Measurements from ENCODE around the gene MACROH2A1.

The MACROH2A1 gene

DNA sequence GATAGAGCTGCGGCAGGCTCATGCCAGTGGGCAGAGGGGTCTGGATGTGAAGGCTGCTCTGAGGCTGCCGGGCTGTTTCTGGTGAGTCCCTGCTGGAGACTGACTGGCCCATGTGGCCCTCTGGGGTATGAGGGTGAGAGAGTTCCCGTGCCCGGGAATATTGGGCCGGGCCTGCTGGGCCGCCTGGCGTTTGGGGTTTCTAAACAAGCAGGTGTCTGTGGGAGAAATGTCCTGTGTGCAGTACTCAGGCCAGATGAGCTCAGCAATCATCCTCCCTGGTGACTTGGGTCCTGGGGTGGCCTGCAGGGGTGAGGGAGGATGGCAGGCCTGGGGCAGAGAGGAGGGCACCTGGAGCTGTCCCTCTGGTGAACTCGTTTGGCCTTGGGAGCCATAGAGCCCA, 74.9 kb downstream of the MACROH2A1 start:
- H3K27ac ChIP-seq (ENCODE audit: low read length), result no peak overlapping the region
- no peaks in the 10 kb centered on the region for H3K36me3 ChIP-seq (ENCODE audit: control insufficient read depth in 1 of 2, insufficient read depth in 2 of 2, low read length in 2 of 2)
- no peaks in the 10 kb centered on the region for H3K4me1 ChIP-seq (ENCODE audit: control insufficient read depth in 1 of 2, insufficient read depth in 2 of 2, low read length in 2 of 2)
- no peak overlapping the region for H3K4me3 ChIP-seq (ENCODE audit: low read depth in 1 of 2, low read length in 2 of 2)
- no peaks in the 10 kb centered on the region for H3K27me3 ChIP-seq (ENCODE audit: low read depth, low read length)
- no peaks in the 10 kb centered on the region for H3K9me3 ChIP-seq (ENCODE audit: control insufficient read depth in 1 of 2, low read length in 2 of 2)

DNA sequence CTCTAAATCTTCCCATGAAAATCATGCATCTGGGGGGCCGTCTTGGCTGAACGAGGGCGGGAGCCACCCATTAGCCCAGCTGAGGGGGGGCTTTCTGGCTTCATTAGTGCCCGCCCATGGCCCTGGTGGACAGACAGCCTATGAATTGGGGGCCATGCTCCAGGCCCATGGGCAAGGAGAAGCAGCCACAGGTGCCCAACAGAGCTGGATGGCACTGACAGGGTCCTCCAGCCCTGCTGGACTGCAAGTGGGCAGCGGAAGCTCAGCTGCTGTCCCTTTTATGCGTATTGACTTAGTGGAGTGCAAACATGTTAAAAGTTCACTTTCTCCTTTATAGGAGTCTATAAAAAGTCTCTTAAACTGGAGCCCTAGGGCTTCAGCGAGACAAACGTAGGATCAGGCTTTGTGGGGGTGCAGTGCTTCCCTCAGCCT, 75.3 kb downstream of the MACROH2A1 start:
- Histone ChIP-seq H3K27ac (ENCODE audit: low read length) (no peak overlapping the region), H3K36me3 (ENCODE audit: control insufficient read depth in 1 of 2, insufficient read depth in 2 of 2, low read length in 2 of 2) (no peaks in the 10 kb centered on the region), H3K4me1 (ENCODE audit: control insufficient read depth in 1 of 2, insufficient read depth in 2 of 2, low read length in 2 of 2) (no peaks in the 10 kb centered on the region), H3K9me3 (ENCODE audit: control insufficient read depth in 1 of 2, low read length in 2 of 2) (no peaks in the 10 kb centered on the region), H3K4me3 (ENCODE audit: low read depth in 1 of 2, low read length in 2 of 2) (no peak overlapping the region), H3K27me3 (ENCODE audit: low read depth, low read length) (no peaks in the 10 kb centered on the region)

DNA sequence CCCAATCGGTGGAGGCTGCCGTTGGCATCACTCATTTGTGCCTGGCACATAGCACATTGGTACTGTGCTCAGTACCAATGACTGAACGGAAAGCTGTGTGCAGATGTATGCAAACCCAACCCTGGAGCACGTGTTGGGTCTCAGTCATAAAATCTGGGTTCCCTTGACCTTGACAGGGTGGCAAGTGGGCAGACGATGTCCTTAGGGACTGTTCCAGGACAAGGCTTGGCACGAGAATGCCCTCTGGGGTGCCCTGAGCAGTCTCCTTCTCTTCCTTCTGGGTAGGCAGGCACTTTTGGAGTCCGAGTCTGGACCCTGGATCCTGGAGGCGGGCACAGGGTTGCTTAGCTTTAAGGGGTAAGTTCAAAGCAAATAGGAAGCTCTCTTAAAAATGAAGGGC, 75.8 kb downstream of the MACROH2A1 start:
- Histone ChIP-seq H3K36me3 (ENCODE audit: control insufficient read depth in 1 of 2, insufficient read depth in 2 of 2, low read length in 2 of 2) (no peaks in the 10 kb centered on the region), H3K4me3 (ENCODE audit: low read depth in 1 of 2, low read length in 2 of 2) (no peak overlapping the region), H3K27ac (ENCODE audit: low read length) (no peak overlapping the region), H3K27me3 (ENCODE audit: low read depth, low read length) (no peaks in the 10 kb centered on the region), H3K9me3 (ENCODE audit: control insufficient read depth in 1 of 2, low read length in 2 of 2) (no peaks in the 10 kb centered on the region), H3K4me1 (ENCODE audit: control insufficient read depth in 1 of 2, insufficient read depth in 2 of 2, low read length in 2 of 2) (no peaks in the 10 kb centered on the region)

DNA sequence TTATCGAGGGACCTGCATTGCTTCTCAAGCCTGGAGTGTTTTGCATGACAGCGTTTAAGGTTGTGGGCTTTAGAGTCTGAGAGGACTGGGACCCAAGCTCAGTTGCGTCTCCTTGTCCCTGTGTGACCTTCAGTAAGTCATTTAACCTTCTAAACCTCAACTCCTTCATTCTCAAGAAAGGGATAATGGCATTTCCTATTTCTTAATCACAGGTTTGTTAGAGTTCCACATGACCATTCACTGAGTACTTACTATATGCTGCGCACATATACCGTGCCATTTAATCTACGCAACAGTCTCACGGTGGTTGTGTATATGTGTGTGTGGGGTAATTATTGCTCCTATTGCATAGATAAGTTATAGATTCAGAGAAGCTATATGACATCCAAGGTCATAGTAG, 76.3 kb downstream of the MACROH2A1 start:
- Histone ChIP-seq H3K27ac (ENCODE audit: low read length) (no peak overlapping the region), H3K4me3 (ENCODE audit: low read depth in 1 of 2, low read length in 2 of 2) (no peak overlapping the region), H3K27me3 (ENCODE audit: low read depth, low read length) (no peaks in the 10 kb centered on the region), H3K4me1 (ENCODE audit: control insufficient read depth in 1 of 2, insufficient read depth in 2 of 2, low read length in 2 of 2) (no peaks in the 10 kb centered on the region), H3K36me3 (ENCODE audit: control insufficient read depth in 1 of 2, insufficient read depth in 2 of 2, low read length in 2 of 2) (no peaks in the 10 kb centered on the region), H3K9me3 (ENCODE audit: control insufficient read depth in 1 of 2, low read length in 2 of 2) (no peaks in the 10 kb centered on the region)

DNA sequence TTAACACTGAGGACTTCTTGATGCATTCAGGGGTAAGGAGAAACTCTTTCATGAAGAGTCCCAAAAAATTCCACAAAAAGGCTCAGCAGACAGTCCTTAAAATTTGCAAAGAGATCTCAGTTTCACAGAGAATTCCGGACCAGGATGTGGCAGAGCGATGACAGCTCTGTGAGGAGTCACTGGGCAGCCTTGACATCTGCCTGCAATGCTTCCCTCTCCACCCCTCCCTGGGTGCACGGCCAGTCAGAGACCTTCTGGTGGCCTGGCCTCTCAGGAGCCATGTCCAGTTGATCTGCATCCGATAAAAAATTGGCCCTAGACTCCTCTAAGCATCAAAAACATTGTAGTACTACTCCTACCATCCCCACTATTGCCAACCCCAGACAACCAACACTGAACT, 76.8 kb downstream of the MACROH2A1 start:
- H3K9me3 ChIP-seq (ENCODE audit: control insufficient read depth in 1 of 2, low read length in 2 of 2), result no peaks in the 10 kb centered on the region
- H3K27me3 ChIP-seq (ENCODE audit: low read depth, low read length), result no peaks in the 10 kb centered on the region
- no peak overlapping the region for H3K27ac ChIP-seq (ENCODE audit: low read length)
- no peaks in the 10 kb centered on the region for H3K36me3 ChIP-seq (ENCODE audit: control insufficient read depth in 1 of 2, insufficient read depth in 2 of 2, low read length in 2 of 2)
- H3K4me1 ChIP-seq (ENCODE audit: control insufficient read depth in 1 of 2, insufficient read depth in 2 of 2, low read length in 2 of 2), result no peaks in the 10 kb centered on the region
- H3K4me3 ChIP-seq (ENCODE audit: low read depth in 1 of 2, low read length in 2 of 2), result no peak overlapping the region

DNA sequence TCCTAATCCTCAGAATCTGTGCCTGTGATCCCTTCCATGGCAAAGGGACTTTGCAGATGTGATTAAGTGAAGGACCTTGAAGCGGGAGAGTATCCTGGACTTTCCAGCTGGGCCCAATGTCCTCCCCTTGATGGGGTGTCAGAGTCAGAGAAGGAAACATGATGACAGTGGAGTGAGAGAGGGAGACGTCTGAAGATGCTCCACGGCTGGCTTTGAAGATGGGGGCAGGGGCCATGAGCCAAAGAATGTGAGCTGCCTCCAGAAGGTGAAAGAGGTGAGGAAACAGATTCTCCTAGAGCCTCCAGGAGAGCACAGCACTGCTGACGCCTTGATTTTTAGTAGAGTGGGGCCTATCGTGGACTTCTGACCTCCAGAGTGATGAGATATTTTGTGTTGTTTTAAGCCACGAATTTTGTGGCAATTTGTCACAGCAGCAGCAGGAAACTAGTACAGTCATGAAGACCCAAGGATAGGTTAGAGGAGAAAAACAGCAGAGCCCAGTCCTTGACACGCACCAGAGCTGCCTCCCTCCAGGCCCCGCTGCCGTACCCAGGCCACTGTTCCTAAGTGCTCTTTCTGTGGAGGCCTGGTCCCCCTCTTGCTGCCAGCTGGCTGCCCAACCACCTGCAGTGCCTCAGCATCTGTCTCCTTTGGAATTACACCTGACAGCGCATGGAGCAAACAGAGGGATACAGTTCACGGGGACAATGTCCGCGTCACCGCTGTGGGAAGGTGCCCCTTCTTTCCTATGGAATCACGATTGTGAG, 78.1 kb downstream of the MACROH2A1 start:
- Histone ChIP-seq H3K4me3 (ENCODE audit: low read depth in 1 of 2, low read length in 2 of 2) (no peak overlapping the region), H3K9me3 (ENCODE audit: control insufficient read depth in 1 of 2, low read length in 2 of 2) (no peaks in the 10 kb centered on the region), H3K36me3 (ENCODE audit: control insufficient read depth in 1 of 2, insufficient read depth in 2 of 2, low read length in 2 of 2) (no peaks in the 10 kb centered on the region), H3K4me1 (ENCODE audit: control insufficient read depth in 1 of 2, insufficient read depth in 2 of 2, low read length in 2 of 2) (no peaks in the 10 kb centered on the region), H3K27ac (ENCODE audit: low read length) (no peak overlapping the region), H3K27me3 (ENCODE audit: low read depth, low read length) (no peaks in the 10 kb centered on the region)

DNA sequence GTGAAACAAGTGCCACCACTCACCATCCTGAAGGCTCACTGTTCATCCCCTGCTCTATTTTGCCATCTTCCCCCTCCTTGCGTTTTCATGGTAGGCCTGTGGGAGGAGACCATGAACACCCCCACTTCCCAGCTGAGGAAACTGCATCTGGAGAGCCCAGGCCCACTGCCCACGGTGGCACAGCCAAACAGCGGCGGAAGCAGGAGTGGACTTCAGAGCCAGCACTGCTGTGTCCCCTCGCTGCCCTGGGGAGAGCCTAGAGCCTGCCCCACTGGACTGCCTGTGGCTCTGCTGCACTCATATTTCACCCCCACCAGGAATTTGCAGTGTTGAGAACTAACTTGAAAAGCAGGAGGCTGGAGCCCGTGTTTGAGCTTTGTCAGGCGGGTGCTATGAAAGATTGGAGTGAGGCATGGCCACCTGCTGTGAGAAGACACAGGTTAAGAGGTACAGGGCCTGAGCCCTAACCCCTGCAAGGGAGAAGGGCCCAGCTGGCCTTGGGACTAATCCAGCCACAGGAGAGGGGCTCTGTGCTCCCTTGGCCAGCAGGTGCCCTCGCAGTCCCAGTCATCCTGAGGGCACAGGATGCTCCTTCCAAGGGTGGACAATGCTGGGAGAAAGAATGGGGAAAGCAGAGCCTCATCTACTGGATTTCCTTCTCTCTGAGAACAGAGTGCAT, 79.0 kb downstream of the MACROH2A1 start:
- H3K36me3 ChIP-seq (ENCODE audit: control insufficient read depth in 1 of 2, insufficient read depth in 2 of 2, low read length in 2 of 2), result no peaks in the 10 kb centered on the region
- H3K9me3 ChIP-seq (ENCODE audit: control insufficient read depth in 1 of 2, low read length in 2 of 2), result no peaks in the 10 kb centered on the region
- H3K27ac ChIP-seq (ENCODE audit: low read length), result no peak overlapping the region
- H3K4me3 ChIP-seq (ENCODE audit: low read depth in 1 of 2, low read length in 2 of 2), result no peak overlapping the region
- H3K27me3 ChIP-seq (ENCODE audit: low read depth, low read length), result no peaks in the 10 kb centered on the region
- no peaks in the 10 kb centered on the region for H3K4me1 ChIP-seq (ENCODE audit: control insufficient read depth in 1 of 2, insufficient read depth in 2 of 2, low read length in 2 of 2)

DNA sequence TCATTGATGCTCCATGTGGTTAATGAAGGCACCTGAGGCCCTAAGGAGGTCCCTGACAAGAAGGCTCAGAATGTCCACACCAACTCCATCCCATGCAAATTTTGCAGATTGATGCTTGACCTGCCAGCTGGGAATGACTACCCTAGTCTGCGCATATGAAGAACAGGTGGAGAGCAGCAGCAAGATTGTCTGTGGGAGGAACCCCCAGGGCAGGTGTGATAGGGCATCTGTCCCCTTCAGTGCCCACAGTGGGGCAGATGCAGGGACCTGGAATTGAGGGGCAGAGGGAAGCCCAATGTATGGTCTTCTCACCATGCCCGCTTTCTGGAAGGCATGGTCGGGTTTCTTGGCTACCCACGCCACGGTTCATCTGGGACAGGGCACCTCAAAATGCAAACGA, 79.6 kb downstream of the MACROH2A1 start:
- no peak overlapping the region for H3K27ac ChIP-seq (ENCODE audit: low read length)
- no peaks in the 10 kb centered on the region for H3K36me3 ChIP-seq (ENCODE audit: control insufficient read depth in 1 of 2, insufficient read depth in 2 of 2, low read length in 2 of 2)
- no peak overlapping the region for H3K4me3 ChIP-seq (ENCODE audit: low read depth in 1 of 2, low read length in 2 of 2)
- no peaks in the 10 kb centered on the region for H3K27me3 ChIP-seq (ENCODE audit: low read depth, low read length)
- no peaks in the 10 kb centered on the region for H3K4me1 ChIP-seq (ENCODE audit: control insufficient read depth in 1 of 2, insufficient read depth in 2 of 2, low read length in 2 of 2)
- H3K9me3 ChIP-seq (ENCODE audit: control insufficient read depth in 1 of 2, low read length in 2 of 2), result no peaks in the 10 kb centered on the region

DNA sequence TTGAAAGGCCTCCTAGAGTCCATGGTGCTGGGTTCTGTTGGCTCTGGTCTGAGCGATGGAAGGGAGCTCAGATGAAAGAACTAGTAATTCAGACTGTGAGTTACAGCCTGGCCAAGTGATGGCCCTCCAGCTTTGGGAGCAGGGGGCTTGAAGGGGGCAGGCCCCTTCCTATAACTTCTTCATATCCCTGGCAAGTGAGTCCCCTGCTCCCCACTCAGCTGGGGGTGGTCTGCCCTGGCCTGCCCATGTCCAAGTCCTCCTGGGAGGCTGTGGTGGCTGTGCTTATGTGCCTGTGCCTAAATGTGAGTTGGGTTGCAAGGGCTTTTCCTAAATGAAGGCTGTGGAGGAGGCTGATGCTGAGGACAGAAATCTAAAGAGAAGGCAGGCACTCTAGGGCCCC, 80.1 kb downstream of the MACROH2A1 start:
- H3K36me3 ChIP-seq (ENCODE audit: control insufficient read depth in 1 of 2, insufficient read depth in 2 of 2, low read length in 2 of 2), result no peaks in the 10 kb centered on the region
- H3K4me1 ChIP-seq (ENCODE audit: control insufficient read depth in 1 of 2, insufficient read depth in 2 of 2, low read length in 2 of 2), result no peaks in the 10 kb centered on the region
- H3K9me3 ChIP-seq (ENCODE audit: control insufficient read depth in 1 of 2, low read length in 2 of 2), result no peaks in the 10 kb centered on the region
- no peak overlapping the region for H3K4me3 ChIP-seq (ENCODE audit: low read depth in 1 of 2, low read length in 2 of 2)
- H3K27me3 ChIP-seq (ENCODE audit: low read depth, low read length), result no peaks in the 10 kb centered on the region
- no peak overlapping the region for H3K27ac ChIP-seq (ENCODE audit: low read length)

DNA sequence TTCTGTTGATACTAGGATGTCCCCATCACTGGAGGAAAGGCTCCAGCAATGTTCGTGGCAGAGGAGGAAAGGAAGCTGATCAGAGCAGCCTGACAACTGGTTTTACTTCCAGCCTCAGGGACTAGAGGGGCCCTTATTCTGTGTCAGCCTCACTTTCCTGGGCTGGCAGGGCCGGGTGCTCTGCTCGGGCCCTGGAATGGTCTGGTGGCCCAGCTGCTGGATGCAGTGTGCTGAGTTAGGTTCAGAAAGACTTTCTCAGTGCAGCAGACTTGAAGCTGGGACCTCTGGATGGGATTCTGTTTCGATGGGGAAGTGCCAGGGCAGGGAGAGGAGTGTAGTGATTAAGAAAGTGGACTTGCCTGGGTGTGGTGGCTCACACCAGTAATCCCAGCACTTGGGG, 81.0 kb downstream of the MACROH2A1 start:
- no peaks in the 10 kb centered on the region for H3K4me1 ChIP-seq (ENCODE audit: control insufficient read depth in 1 of 2, insufficient read depth in 2 of 2, low read length in 2 of 2)
- no peak overlapping the region for H3K4me3 ChIP-seq (ENCODE audit: low read depth in 1 of 2, low read length in 2 of 2)
- no peaks in the 10 kb centered on the region for H3K36me3 ChIP-seq (ENCODE audit: control insufficient read depth in 1 of 2, insufficient read depth in 2 of 2, low read length in 2 of 2)
- H3K27me3 ChIP-seq (ENCODE audit: low read depth, low read length), result no peaks in the 10 kb centered on the region
- H3K9me3 ChIP-seq (ENCODE audit: control insufficient read depth in 1 of 2, low read length in 2 of 2), result no peaks in the 10 kb centered on the region
- no peak overlapping the region for H3K27ac ChIP-seq (ENCODE audit: low read length)

DNA sequence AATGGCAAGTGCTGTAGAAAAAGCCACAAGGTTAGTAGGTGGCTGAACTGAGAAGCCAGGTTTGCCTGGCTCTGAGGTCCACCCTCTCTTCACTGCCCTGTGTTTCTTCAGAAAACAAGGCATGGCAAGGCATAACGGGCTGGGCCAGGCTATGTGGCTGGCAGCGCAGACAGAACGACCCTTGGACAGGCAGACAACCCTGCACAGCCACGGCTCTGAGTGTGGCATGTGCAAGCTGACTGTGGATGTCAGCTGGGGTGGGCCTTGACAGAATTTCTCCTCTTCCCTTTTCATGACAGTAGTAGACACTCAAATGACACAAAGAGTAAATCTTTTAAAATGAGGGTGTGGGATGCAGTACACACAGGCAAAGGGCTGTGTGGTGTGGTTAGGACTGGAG, 81.7 kb downstream of the MACROH2A1 start:
- no peaks in the 10 kb centered on the region for H3K36me3 ChIP-seq (ENCODE audit: control insufficient read depth in 1 of 2, insufficient read depth in 2 of 2, low read length in 2 of 2)
- H3K27me3 ChIP-seq (ENCODE audit: low read depth, low read length), result no peaks in the 10 kb centered on the region
- no peak overlapping the region for H3K4me3 ChIP-seq (ENCODE audit: low read depth in 1 of 2, low read length in 2 of 2)
- no peaks in the 10 kb centered on the region for H3K4me1 ChIP-seq (ENCODE audit: control insufficient read depth in 1 of 2, insufficient read depth in 2 of 2, low read length in 2 of 2)
- H3K9me3 ChIP-seq (ENCODE audit: control insufficient read depth in 1 of 2, low read length in 2 of 2), result no peaks in the 10 kb centered on the region
- no peak overlapping the region for H3K27ac ChIP-seq (ENCODE audit: low read length)

DNA sequence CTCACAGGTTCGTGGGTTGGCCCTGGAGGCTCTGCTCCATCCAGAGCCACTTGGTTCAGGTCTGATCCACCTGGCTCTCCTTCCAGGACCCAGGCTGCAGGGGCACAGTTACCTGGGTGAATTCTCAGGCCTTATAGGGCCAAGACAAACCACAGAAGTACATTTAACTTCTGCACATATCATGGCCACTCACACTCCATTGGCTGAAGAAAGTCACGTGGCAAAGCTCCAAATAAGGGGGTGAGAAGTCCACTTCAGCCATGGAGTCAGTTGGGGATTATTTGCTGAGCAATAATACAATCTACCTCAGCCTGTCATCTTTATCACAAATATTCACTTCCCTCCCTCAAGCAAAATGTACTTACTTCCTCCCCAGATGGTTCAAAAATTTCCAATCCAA, 83.6 kb downstream of the MACROH2A1 start:
- Histone ChIP-seq H3K27ac (ENCODE audit: low read length) (no peak overlapping the region), H3K4me1 (ENCODE audit: control insufficient read depth in 1 of 2, insufficient read depth in 2 of 2, low read length in 2 of 2) (no peaks in the 10 kb centered on the region), H3K9me3 (ENCODE audit: control insufficient read depth in 1 of 2, low read length in 2 of 2) (no peaks in the 10 kb centered on the region), H3K36me3 (ENCODE audit: control insufficient read depth in 1 of 2, insufficient read depth in 2 of 2, low read length in 2 of 2) (no peaks in the 10 kb centered on the region), H3K4me3 (ENCODE audit: low read depth in 1 of 2, low read length in 2 of 2) (no peak overlapping the region), H3K27me3 (ENCODE audit: low read depth, low read length) (no peaks in the 10 kb centered on the region)

All from muscle layer of duodenum (tissue), 2 donors.